ENCODE data around the gene NGEF.

Gene NGEF

DNA sequence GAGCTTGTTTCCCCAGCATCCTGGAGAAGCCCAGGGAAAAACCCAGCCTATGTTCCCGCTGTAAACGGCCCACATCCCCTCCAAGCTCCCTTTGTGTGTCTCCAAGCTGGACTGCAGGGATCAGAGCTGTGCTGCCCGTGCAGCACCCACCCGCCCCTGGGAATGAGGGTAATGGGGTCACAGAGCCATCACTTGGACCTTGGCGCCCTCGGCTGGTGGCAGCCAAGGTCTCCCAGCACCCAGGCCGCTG is 46.4 kb upstream of the NGEF start:
- Histone ChIP-seq H3K27ac (ENCODE audit: extremely low read depth, low read depth, low read length) (no peak overlapping the region), H3K4me3 (ENCODE audit: low read depth, low read length) (no peak overlapping the region), H3K9me3 (ENCODE audit: control insufficient read depth, insufficient read depth, low read depth, low read length) (no peaks in the 10 kb centered on the region), H3K4me1 (ENCODE audit: control insufficient read depth, insufficient read depth, low read length) (no peaks in the 10 kb centered on the region), H3K36me3 (ENCODE audit: control insufficient read depth in 2 of 2, insufficient read depth in 1 of 2, low read length in 2 of 2) (no peaks in the 10 kb centered on the region)
- POLR2A ChIA-PET, result no interaction called here
- CTCF ChIA-PET, result interaction anchor here (1.1 kb wide), 1 partner anchor 205 kb away, joined by 3 read pairs; no protein-coding TSS in a partner anchor
- TF ChIP-seq ZNF768 (tag by site-specific recombination; IDR thresholded peaks at IDR 0.05) (no peak), GLIS2 (tag by site-specific recombination; IDR thresholded peaks at IDR 0.05) (no peak), ZNF311 (tag by site-specific recombination; IDR thresholded peaks at IDR 0.05; ENCODE audit: borderline replicate concordance) (no peak), HOXA7 (CRISPR knock-in tag; IDR thresholded peaks at IDR 0.05; ENCODE audit: borderline replicate concordance) (no peak), ZNF202 (tag by site-specific recombination; IDR thresholded peaks at IDR 0.05; ENCODE audit: borderline replicate concordance) (no peak), ZNF175 (tag by site-specific recombination; IDR thresholded peaks at IDR 0.05) (no peak), ZNF777 (tag by site-specific recombination; IDR thresholded peaks at IDR 0.05; ENCODE audit: borderline replicate concordance) (no peak), ZSCAN23 (tag by site-specific recombination; IDR thresholded peaks at IDR 0.05) (no peak), PRDM1 (tag by site-specific recombination; IDR thresholded peaks at IDR 0.05) (no peak), ZNF221 (tag by site-specific recombination; IDR thresholded peaks at IDR 0.05; ENCODE audit: borderline replicate concordance) (no peak), ZNF654 (tag by site-specific recombination; IDR thresholded peaks at IDR 0.05; ENCODE audit: low read depth) (no peak), ZNF16 (tag by site-specific recombination; IDR thresholded peaks at IDR 0.05; ENCODE audit: low read depth) (no peak)
- TF ChIP-seq, protein P1, sequence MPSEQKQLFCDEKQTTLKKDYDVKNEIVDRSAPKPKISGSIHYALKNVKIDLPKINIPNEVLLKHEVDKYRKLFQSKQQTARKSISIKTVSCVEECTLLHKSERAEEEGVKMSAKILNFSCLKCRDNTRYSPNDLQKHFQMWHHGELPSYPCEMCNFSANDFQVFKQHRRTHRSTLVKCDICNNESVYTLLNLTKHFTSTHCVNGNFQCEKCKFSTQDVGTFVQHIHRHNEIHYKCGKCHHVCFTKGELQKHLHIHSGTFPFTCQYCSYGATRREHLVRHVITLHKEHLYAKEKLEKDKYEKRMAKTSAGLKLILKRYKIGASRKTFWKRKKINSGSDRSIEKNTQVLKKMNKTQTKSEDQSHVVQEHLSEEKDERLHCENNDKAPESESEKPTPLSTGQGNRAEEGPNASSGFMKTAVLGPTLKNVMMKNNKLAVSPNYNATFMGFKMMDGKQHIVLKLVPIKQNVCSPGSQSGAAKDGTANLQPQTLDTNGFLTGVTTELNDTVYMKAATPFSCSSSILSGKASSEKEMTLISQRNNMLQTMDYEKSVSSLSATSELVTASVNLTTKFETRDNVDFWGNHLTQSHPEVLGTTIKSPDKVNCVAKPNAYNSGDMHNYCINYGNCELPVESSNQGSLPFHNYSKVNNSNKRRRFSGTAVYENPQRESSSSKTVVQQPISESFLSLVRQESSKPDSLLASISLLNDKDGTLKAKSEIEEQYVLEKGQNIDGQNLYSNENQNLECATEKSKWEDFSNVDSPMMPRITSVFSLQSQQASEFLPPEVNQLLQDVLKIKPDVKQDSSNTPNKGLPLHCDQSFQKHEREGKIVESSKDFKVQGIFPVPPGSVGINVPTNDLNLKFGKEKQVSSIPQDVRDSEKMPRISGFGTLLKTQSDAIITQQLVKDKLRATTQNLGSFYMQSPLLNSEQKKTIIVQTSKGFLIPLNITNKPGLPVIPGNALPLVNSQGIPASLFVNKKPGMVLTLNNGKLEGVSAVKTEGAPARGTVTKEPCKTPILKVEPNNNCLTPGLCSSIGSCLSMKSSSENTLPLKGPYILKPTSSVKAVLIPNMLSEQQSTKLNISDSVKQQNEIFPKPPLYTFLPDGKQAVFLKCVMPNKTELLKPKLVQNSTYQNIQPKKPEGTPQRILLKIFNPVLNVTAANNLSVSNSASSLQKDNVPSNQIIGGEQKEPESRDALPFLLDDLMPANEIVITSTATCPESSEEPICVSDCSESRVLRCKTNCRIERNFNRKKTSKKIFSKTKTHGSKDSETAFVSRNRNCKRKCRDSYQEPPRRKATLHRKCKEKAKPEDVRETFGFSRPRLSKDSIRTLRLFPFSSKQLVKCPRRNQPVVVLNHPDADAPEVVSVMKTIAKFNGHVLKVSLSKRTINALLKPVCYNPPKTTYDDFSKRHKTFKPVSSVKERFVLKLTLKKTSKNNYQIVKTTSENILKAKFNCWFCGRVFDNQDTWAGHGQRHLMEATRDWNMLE (tag by site-specific recombination; conservative IDR thresholded peaks at IDR 0.05; ENCODE audit: low read depth), result no peak
- TF ChIP-seq, protein P2, sequence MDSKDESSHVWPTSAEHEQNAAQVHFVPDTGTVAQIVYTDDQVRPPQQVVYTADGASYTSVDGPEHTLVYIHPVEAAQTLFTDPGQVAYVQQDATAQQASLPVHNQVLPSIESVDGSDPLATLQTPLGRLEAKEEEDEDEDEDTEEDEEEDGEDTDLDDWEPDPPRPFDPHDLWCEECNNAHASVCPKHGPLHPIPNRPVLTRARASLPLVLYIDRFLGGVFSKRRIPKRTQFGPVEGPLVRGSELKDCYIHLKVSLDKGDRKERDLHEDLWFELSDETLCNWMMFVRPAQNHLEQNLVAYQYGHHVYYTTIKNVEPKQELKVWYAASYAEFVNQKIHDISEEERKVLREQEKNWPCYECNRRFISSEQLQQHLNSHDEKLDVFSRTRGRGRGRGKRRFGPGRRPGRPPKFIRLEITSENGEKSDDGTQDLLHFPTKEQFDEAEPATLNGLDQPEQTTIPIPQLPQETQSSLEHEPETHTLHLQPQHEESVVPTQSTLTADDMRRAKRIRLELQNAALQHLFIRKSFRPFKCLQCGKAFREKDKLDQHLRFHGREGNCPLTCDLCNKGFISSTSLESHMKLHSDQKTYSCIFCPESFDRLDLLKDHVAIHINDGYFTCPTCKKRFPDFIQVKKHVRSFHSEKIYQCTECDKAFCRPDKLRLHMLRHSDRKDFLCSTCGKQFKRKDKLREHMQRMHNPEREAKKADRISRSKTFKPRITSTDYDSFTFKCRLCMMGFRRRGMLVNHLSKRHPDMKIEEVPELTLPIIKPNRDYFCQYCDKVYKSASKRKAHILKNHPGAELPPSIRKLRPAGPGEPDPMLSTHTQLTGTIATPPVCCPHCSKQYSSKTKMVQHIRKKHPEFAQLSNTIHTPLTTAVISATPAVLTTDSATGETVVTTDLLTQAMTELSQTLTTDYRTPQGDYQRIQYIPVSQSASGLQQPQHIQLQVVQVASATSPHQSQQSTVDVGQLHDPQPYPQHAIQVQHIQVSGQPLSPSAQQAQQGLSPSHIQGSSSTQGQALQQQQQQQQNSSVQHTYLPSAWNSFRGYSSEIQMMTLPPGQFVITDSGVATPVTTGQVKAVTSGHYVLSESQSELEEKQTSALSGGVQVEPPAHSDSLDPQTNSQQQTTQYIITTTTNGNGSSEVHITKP (tag by site-specific recombination; IDR thresholded peaks at IDR 0.05), result no peak
- TF ChIP-seq, protein P3, sequence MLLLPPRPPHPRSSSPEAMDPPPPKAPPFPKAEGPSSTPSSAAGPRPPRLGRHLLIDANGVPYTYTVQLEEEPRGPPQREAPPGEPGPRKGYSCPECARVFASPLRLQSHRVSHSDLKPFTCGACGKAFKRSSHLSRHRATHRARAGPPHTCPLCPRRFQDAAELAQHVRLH (tag by site-specific recombination; IDR thresholded peaks at IDR 0.05), result no peak
- TF ChIP-seq, protein P4, sequence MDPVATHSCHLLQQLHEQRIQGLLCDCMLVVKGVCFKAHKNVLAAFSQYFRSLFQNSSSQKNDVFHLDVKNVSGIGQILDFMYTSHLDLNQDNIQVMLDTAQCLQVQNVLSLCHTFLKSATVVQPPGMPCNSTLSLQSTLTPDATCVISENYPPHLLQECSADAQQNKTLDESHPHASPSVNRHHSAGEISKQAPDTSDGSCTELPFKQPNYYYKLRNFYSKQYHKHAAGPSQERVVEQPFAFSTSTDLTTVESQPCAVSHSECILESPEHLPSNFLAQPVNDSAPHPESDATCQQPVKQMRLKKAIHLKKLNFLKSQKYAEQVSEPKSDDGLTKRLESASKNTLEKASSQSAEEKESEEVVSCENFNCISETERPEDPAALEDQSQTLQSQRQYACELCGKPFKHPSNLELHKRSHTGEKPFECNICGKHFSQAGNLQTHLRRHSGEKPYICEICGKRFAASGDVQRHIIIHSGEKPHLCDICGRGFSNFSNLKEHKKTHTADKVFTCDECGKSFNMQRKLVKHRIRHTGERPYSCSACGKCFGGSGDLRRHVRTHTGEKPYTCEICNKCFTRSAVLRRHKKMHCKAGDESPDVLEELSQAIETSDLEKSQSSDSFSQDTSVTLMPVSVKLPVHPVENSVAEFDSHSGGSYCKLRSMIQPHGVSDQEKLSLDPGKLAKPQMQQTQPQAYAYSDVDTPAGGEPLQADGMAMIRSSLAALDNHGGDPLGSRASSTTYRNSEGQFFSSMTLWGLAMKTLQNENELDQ (tag by site-specific recombination; IDR thresholded peaks at IDR 0.05; ENCODE audit: low read depth), result no peak

Measured in HEK293 (cell line).